Measurements from ENCODE around the gene MUSK.
A peak's percentile ranks its signal among the peaks of the same experiment; 100 is the strongest.

MUSK gene

GRCh38 chr9:110700953-110701352 is 32.4 kb downstream of the MUSK start:
- no peak for DNase-seq

- DNase-seq = no peak
These were observed 35.1 kb downstream of the MUSK start for GRCh38 chr9:110703669-110704068.

GRCh38 chr9:110707419-110707818 is 38.8 kb downstream of the MUSK start:
- DNase-seq = no peak

GRCh38 chr9:110710420-110710819 is 41.8 kb downstream of the MUSK start:
- no peak for DNase-seq

- DNase-seq = no peak
These were observed 44.4 kb downstream of the MUSK start for GRCh38 chr9:110712955-110713354.

GRCh38 chr9:110714314-110714713 is 45.7 kb downstream of the MUSK start:
- DNase-seq = no peak

- no peak for DNase-seq
These were observed 59.5 kb downstream of the MUSK start for GRCh38 chr9:110728058-110728457.

- no peak for DNase-seq
These were observed 61.0 kb downstream of the MUSK start for GRCh38 chr9:110729641-110730040.

GRCh38 chr9:110731437-110732028 is 62.9 kb downstream of the MUSK start:
- DNase-seq = peak in 1 of 2 experiments; percentile 21

- no peak for DNase-seq
These were observed 70.4 kb downstream of the MUSK start for GRCh38 chr9:110738982-110739381.

GRCh38 chr9:110742741-110743371 is 74.3 kb downstream of the MUSK start:
- DNase-seq = no peak

GRCh38 chr9:110744715-110745384 is 76.3 kb downstream of the MUSK start:
- no peak for DNase-seq

- DNase-seq = no peak
These were observed 77.1 kb downstream of the MUSK start for GRCh38 chr9:110745676-110746075.

- DNase-seq = no peak
These were observed 77.8 kb downstream of the MUSK start for GRCh38 chr9:110746211-110746930.

- DNase-seq = no peak
These were observed 79.8 kb downstream of the MUSK start for GRCh38 chr9:110748251-110748893.

GRCh38 chr9:110750272-110750671 is 81.7 kb downstream of the MUSK start:
- no peak for DNase-seq

- DNase-seq = no peak
These were observed 83.4 kb downstream of the MUSK start for GRCh38 chr9:110751971-110752370.

- DNase-seq = no peak
These were observed 84.2 kb downstream of the MUSK start for GRCh38 chr9:110752766-110753165.

GRCh38 chr9:110753731-110754231 is 85.2 kb downstream of the MUSK start:
- DNase-seq = no peak

- no peak for DNase-seq
These were observed 86.6 kb downstream of the MUSK start for GRCh38 chr9:110755179-110755578.

- DNase-seq = no peak
These were observed 89.6 kb downstream of the MUSK start for GRCh38 chr9:110758201-110758600.

GRCh38 chr9:110762783-110763182 is 94.2 kb downstream of the MUSK start:
- no peak for DNase-seq

GRCh38 chr9:110763568-110763967 is 95.0 kb downstream of the MUSK start:
- DNase-seq = no peak
